GM12878 (cell line): ENCODE data around the gene FTH1. TPM values are rescaled to one million over a fixed set of nuclear protein-coding genes. Genes with fewer than 3 reads are reported as not detected.

ENCODE experiments used
- CBFB ChIP-seq: IDR thresholded peaks from 2 replicates; pipeline ENCODE4 v1.6.1; 2016; ENCODE audit warnings: antibody characterized with exemption, low read depth
- GABPA ChIP-seq: IDR thresholded peaks from 2 replicates; pipeline ENCODE4 v1.6.1; 2014; ENCODE audit warnings: antibody characterized with exemption, low read depth, mild to moderate bottlenecking, inconsistent platforms
- GATAD2B ChIP-seq: fragments of 450-650 bp; conservative IDR thresholded peaks from 2 replicates; pipeline ENCODE4 v1.6.1; 2017; ENCODE audit warnings: low read depth, mild to moderate bottlenecking, moderate library complexity
- HDGF ChIP-seq: fragments of 450-650 bp; IDR thresholded peaks from 2 replicates; pipeline ENCODE4 v1.6.1; 2016; ENCODE audit warnings: antibody characterized with exemption
- IRF4 ChIP-seq: IDR thresholded peaks from 2 replicates; pipeline ENCODE4 v1.6.1; 2011; ENCODE audit warnings: low read depth, low read length
- NFYB ChIP-seq: IDR thresholded peaks from 2 replicates; pipeline ENCODE4 v1.6.1; 2011; ENCODE audit warnings: low read depth, mild to moderate bottlenecking, low read length, improper control_type of control experiment, moderate library complexity; ENCODE audit not compliant: insufficient read depth
- NR2F1 ChIP-seq: fragments of 450-650 bp; conservative IDR thresholded peaks from 2 replicates; pipeline ENCODE4 v1.6.1; 2017; ENCODE audit warnings: mild to moderate bottlenecking
- PML ChIP-seq: IDR thresholded peaks from 2 replicates; pipeline ENCODE4 v1.6.1; 2012; ENCODE audit warnings: low read length, inconsistent platforms
- RAD21 ChIP-seq: IDR thresholded peaks from 2 replicates; pipeline ENCODE4 v1.6.1; 2011; ENCODE audit warnings: mild to moderate bottlenecking, low read depth, low read length, moderate library complexity; ENCODE audit not compliant: insufficient read depth
- RELB ChIP-seq: fragments of 450-650 bp; IDR thresholded peaks from 2 replicates; pipeline ENCODE4 v1.6.1; 2017; ENCODE audit warnings: low read depth, mild to moderate bottlenecking, moderate library complexity
- RFX5 ChIP-seq: IDR thresholded peaks from 2 replicates; pipeline ENCODE4 v1.6.1; 2011; ENCODE audit warnings: low read depth, low read length, improper control_type of control experiment
- SMAD5 ChIP-seq: IDR thresholded peaks from 2 replicates; pipeline ENCODE4 v1.6.1; 2016; ENCODE audit warnings: antibody characterized with exemption, low read depth
- polyA plus RNA-seq, 11 experiments: library from polyadenylated mRNA; depleted of rRNA in 4 of 11; unstranded in 6 of 11; stranded (reverse) in 5 of 11; fragments of >200 nt; fragmentation: Nextera tagmentation in 4 of 11; fragmentation: Illumina TruSeq in 1 of 11; extraction: Ambion mirVana in 4 of 11; extraction: Trizol in 1 of 11; gene quantifications; 1 replicate in 1 of 11; 2 replicates in 10 of 11; pipeline versions ENCODE4 v1.2.1 to v1.2.3, GENCODE V29; 2011 to 2016; ENCODE audit warnings: inconsistent platforms in 2 of 11, missing spikeins in 2 of 11, low read depth in 1 of 11
- total RNA-seq, 4 experiments: library from RNA; depleted of rRNA in 3 of 4; stranded (reverse); fragments of >200 nt in 3 of 4; fragmentation: Illumina TruSeq in 1 of 4; extraction: Trizol in 1 of 4; gene quantifications; 2 replicates each; pipeline versions ENCODE4 v1.2.1 to v1.2.3, GENCODE V29; 2013 to 2021
- TF ChIP-seq, protein P1 (sequence below): IDR thresholded peaks from 2 replicates; pipeline ENCODE4 v1.6.1; 2011; ENCODE audit warnings: borderline replicate concordance, low read depth, mild to moderate bottlenecking, moderate library complexity, low read length; ENCODE audit not compliant: insufficient read depth, poor library complexity, severe bottlenecking
- TF ChIP-seq, protein P2 (sequence below): IDR thresholded peaks from 2 replicates; pipeline ENCODE4 v1.6.1; 2012; ENCODE audit warnings: mild to moderate bottlenecking, low read depth, low read length

FTH1 gene
- total and polyA plus RNA-seq, 10 of the 15 experiments (the other 5 are each of a cell fraction or from before 2014, with no cell fraction given): 289 to 4,154 (median 960) TPM

DNA sequence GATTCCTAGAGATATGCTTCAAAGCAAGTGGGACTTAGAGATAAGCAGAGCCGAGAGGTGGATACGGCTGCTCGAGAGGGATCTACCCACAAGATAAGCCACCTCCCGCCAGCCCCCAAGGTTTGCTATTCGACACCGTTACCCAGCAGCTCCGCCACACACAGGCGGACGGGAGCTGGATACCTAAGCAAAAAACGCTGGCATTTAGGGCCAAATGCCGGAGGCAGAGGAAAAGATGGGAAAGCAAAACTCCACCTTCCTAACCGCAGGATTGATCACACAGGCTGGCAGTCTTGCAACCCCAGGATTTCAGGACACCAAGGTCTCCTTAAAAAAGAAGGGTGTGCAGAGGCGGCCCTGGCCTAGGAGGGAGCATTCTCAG, 709 bp downstream of the FTH1 start (continued):
- peak; percentile 40; the same call in 1 of the 2 replicates for TF ChIP-seq HDGF
- TF ChIP-seq, protein P1, sequence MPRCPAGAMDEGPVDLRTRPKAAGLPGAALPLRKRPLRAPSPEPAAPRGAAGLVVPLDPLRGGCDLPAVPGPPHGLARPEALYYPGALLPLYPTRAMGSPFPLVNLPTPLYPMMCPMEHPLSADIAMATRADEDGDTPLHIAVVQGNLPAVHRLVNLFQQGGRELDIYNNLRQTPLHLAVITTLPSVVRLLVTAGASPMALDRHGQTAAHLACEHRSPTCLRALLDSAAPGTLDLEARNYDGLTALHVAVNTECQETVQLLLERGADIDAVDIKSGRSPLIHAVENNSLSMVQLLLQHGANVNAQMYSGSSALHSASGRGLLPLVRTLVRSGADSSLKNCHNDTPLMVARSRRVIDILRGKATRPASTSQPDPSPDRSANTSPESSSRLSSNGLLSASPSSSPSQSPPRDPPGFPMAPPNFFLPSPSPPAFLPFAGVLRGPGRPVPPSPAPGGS: no peak
- peak; percentile 14; the same call in 1 of the 2 replicates for TF ChIP-seq CBFB
- TF ChIP-seq RAD21: no peak
- no peak for TF ChIP-seq NFYB
- TF ChIP-seq RFX5: no peak
- no peak for TF ChIP-seq GABPA
- TF ChIP-seq, protein P2, sequence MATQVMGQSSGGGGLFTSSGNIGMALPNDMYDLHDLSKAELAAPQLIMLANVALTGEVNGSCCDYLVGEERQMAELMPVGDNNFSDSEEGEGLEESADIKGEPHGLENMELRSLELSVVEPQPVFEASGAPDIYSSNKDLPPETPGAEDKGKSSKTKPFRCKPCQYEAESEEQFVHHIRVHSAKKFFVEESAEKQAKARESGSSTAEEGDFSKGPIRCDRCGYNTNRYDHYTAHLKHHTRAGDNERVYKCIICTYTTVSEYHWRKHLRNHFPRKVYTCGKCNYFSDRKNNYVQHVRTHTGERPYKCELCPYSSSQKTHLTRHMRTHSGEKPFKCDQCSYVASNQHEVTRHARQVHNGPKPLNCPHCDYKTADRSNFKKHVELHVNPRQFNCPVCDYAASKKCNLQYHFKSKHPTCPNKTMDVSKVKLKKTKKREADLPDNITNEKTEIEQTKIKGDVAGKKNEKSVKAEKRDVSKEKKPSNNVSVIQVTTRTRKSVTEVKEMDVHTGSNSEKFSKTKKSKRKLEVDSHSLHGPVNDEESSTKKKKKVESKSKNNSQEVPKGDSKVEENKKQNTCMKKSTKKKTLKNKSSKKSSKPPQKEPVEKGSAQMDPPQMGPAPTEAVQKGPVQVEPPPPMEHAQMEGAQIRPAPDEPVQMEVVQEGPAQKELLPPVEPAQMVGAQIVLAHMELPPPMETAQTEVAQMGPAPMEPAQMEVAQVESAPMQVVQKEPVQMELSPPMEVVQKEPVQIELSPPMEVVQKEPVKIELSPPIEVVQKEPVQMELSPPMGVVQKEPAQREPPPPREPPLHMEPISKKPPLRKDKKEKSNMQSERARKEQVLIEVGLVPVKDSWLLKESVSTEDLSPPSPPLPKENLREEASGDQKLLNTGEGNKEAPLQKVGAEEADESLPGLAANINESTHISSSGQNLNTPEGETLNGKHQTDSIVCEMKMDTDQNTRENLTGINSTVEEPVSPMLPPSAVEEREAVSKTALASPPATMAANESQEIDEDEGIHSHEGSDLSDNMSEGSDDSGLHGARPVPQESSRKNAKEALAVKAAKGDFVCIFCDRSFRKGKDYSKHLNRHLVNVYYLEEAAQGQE: no peak
- no peak for TF ChIP-seq SMAD5
- TF ChIP-seq PML: no peak
- no peak for TF ChIP-seq GATAD2B
- no peak for TF ChIP-seq NR2F1
- 0 out of 2 replicates have a peak, but pooled peaks have one; percentile 31 for TF ChIP-seq RELB
- TF ChIP-seq IRF4: no peak
